Stimulated activated CD4-positive, alpha-beta T cell treated with anti-CD3 and anti-CD28 coated beads, Interleukin-12 subunit alpha, Interleukin-12 subunit beta, amount 100 ng/mL, for 24 hours (primary cell): ENCODE data around the gene ZNF519.
"Not testable (repeated sequence)": the region's sequence is repeated elsewhere in the genome, so short reads cannot be mapped to it uniquely, and the experiment has no call there.

Experiments used
- DNase-seq, 2 experiments: peaks; one replicate each; pipeline ENCODE4 v3.0.0-alpha.2; 2020; ENCODE audit warnings: low read depth in 2 of 2

Gene ZNF519

GRCh38 chr18:14132271-14132700 is at the start of gene ZNF519:
Gene ZNF519, minus strand, starts transcription at chr18:14132435. Its CDS starts 158 bp downstream, at chr18:14132277.
- peak; percentile 77 to 80 for DNase-seq

- DNase-seq: no peak
Observed at GRCh38 chr18:14179306-14179705, 47.1 kb upstream of the ZNF519 start.

GRCh38 chr18:14178321-14179196 is 46.3 kb upstream of the ZNF519 start:
- peak; percentile 62 to 70 for DNase-seq

GRCh38 chr18:14177540-14178320 is 45.5 kb upstream of the ZNF519 start:
- DNase-seq: not testable (repeated sequence)

GRCh38 chr18:14175404-14175803 is 43.2 kb upstream of the ZNF519 start:
- DNase-seq: not testable (repeated sequence)

GRCh38 chr18:14174706-14175085 is 42.5 kb upstream of the ZNF519 start:
- no peak for DNase-seq

- not testable (repeated sequence) for DNase-seq
Observed at GRCh38 chr18:14174002-14174705, 41.9 kb upstream of the ZNF519 start.

GRCh38 chr18:14173116-14173951 is 41.1 kb upstream of the ZNF519 start:
- DNase-seq: not testable (repeated sequence)

GRCh38 chr18:14172142-14173115 is 40.2 kb upstream of the ZNF519 start:
- DNase-seq: not testable (repeated sequence)

GRCh38 chr18:14171301-14172141 is 39.3 kb upstream of the ZNF519 start:
- DNase-seq: not testable (repeated sequence)

GRCh38 chr18:14170367-14171036 is 38.3 kb upstream of the ZNF519 start:
- DNase-seq: not testable (repeated sequence)

GRCh38 chr18:14162915-14163314 is 30.7 kb upstream of the ZNF519 start:
- DNase-seq: not testable (repeated sequence)

GRCh38 chr18:14151564-14152113 is 19.4 kb upstream of the ZNF519 start:
- not testable (repeated sequence) for DNase-seq

GRCh38 chr18:14150766-14151165 is 18.5 kb upstream of the ZNF519 start:
- DNase-seq: not testable (repeated sequence)

- not testable (repeated sequence) for DNase-seq
Observed at GRCh38 chr18:14149916-14150420, 17.7 kb upstream of the ZNF519 start.

GRCh38 chr18:14149121-14149850 is 17.1 kb upstream of the ZNF519 start:
- DNase-seq: not testable (repeated sequence)
